OCI-LY1 (cell line): ENCODE results near the gene TMEM11.

Experiments
- H2AFZ ChIP-seq: fragments of 200-600 bp; sonication (generic), shearing (Covaris generic); 2 replicates; pipeline ENCODE4 v1.6.0; 2014; ENCODE audit warnings: antibody characterized with exemption, mild to moderate bottlenecking, low read length
- H3F3A ChIP-seq: fragments of 200-600 bp; sonication (generic), shearing (Covaris generic); 2 replicates; pipeline ENCODE4 v1.6.0; 2014; ENCODE audit warnings: mild to moderate bottlenecking, antibody characterized with exemption, low read length, moderate library complexity; ENCODE audit not compliant: insufficient read depth
- H3K27ac ChIP-seq: fragments of 200-600 bp; sonication (generic); 2 replicates; pipeline ENCODE4 v1.5.1; 2014; ENCODE audit warnings: low read length, mixed run types, mild to moderate bottlenecking, low read depth; ENCODE audit not compliant: poor library complexity, severe bottlenecking
- H3K27me3 ChIP-seq: fragments of 200-600 bp; sonication (generic); 2 replicates; pipeline ENCODE4 v1.6.0; 2014; ENCODE audit warnings: antibody characterized with exemption, mild to moderate bottlenecking, low read length, moderate library complexity; ENCODE audit not compliant: insufficient read depth
- H3K36me3 ChIP-seq: fragments of 200-600 bp; sonication (generic); 2 replicates; pipeline ENCODE4 v1.6.1; 2014; ENCODE audit warnings: mild to moderate bottlenecking, antibody characterized with exemption, low read length, moderate library complexity, mixed read lengths; ENCODE audit not compliant: insufficient read depth
- H3K4me1 ChIP-seq: fragments of 200-600 bp; sonication (generic); 2 replicates; pipeline ENCODE4 v1.5.1; 2014; ENCODE audit warnings: mild to moderate bottlenecking, low read length, moderate library complexity; ENCODE audit not compliant: insufficient read depth, severe bottlenecking
- H3K4me2 ChIP-seq: fragments of 200-600 bp; sonication (generic), shearing (Covaris generic); 2 replicates; pipeline ENCODE4 v1.6.1; 2014; ENCODE audit warnings: low read length
- H3K4me3 ChIP-seq: fragments of 200-600 bp; sonication (generic); 2 replicates; pipeline ENCODE4 v1.5.1; 2014; ENCODE audit warnings: low read length, low read depth, mild to moderate bottlenecking, mixed read lengths; ENCODE audit not compliant: poor library complexity, severe bottlenecking
- H3K79me2 ChIP-seq: fragments of 200-600 bp; shearing (Covaris generic); 2 replicates; pipeline ENCODE4 v1.6.1; 2016; ENCODE audit warnings: mixed run types, low read length, mixed read lengths; ENCODE audit not compliant: insufficient read depth
- H3K9ac ChIP-seq: fragments of 200-600 bp; sonication (generic), shearing (Covaris generic); 2 replicates; pipeline ENCODE4 v1.6.1; 2014; ENCODE audit warnings: mild to moderate bottlenecking, low read length, mixed read lengths
- H3K9me2 ChIP-seq: fragments of 200-600 bp; sonication (generic), shearing (Covaris generic); 2 replicates; pipeline ENCODE4 v1.6.1; 2014; ENCODE audit warnings: low read depth, mild to moderate bottlenecking, low read length, mixed read lengths
- H3K9me3 ChIP-seq: fragments of 200-600 bp; shearing (Covaris generic); 2 replicates; pipeline ENCODE4 v1.6.1; 2014; ENCODE audit warnings: low read length, mixed read lengths
- H4K20me1 ChIP-seq: fragments of 200-600 bp; sonication (generic), shearing (Covaris generic); 2 replicates; pipeline ENCODE4 v1.6.0; 2016; ENCODE audit warnings: mild to moderate bottlenecking, low read length; ENCODE audit not compliant: insufficient read depth
- EZH2 ChIP-seq: fragments of 200-600 bp; sonication (generic), shearing (Covaris generic); IDR thresholded peaks from 2 replicates; pipeline ENCODE4 v1.8.0; 2017; ENCODE audit warnings: borderline replicate concordance, mixed run types, mild to moderate bottlenecking, antibody characterized with exemption, low read length, moderate library complexity, mixed read lengths
- TF ChIP-seq, protein P1 (sequence below): fragments of 200-600 bp; sonication (generic), shearing (Covaris generic); IDR thresholded peaks from 2 replicates; pipeline ENCODE4 v1.5.1; 2017; ENCODE audit warnings: mild to moderate bottlenecking, antibody characterized with exemption, low read length, moderate library complexity, mixed read lengths

The TMEM11 gene

DNA sequence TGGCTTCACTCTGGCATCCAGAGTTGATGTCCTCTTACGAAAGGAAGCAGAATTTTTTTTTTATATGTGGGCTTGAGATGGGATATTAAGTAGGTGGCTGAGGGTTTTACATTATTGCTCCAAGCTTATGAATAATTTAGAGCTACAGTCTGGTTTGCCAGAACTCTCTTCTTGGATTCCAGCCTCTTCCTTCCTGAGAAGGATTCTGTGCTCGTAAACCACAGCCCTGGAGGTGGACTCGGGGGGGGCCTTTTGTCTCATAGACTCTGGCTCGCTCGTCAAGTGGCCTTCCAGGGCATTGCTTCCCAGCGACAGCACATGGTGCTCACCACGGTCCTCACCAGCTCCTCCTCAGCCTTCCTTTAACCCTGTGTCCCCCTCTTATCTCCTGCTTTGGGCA, 43.2 kb downstream of the TMEM11 start:
- Histone ChIP-seq H3K27ac (no peak overlapping the region), H3K9me2 (no peaks in the 10 kb centered on the region), H3K27me3 (no peaks in the 10 kb centered on the region), H3F3A (no peaks in the 10 kb centered on the region), H3K4me2 (no peak overlapping the region), H3K4me3 (no peak overlapping the region), H3K9me3 (no peaks in the 10 kb centered on the region), H3K36me3 (peaks cover 4% of the 10 kb centered on the region; the same call in 1 of the 2 replicates), H3K4me1 (no peaks in the 10 kb centered on the region), H2AFZ (no peak overlapping the region), H3K9ac (no peak overlapping the region), H4K20me1 (no peaks in the 10 kb centered on the region), H3K79me2 (no peaks in the 10 kb centered on the region)
- TF ChIP-seq EZH2: no peak
- TF ChIP-seq, protein P1, sequence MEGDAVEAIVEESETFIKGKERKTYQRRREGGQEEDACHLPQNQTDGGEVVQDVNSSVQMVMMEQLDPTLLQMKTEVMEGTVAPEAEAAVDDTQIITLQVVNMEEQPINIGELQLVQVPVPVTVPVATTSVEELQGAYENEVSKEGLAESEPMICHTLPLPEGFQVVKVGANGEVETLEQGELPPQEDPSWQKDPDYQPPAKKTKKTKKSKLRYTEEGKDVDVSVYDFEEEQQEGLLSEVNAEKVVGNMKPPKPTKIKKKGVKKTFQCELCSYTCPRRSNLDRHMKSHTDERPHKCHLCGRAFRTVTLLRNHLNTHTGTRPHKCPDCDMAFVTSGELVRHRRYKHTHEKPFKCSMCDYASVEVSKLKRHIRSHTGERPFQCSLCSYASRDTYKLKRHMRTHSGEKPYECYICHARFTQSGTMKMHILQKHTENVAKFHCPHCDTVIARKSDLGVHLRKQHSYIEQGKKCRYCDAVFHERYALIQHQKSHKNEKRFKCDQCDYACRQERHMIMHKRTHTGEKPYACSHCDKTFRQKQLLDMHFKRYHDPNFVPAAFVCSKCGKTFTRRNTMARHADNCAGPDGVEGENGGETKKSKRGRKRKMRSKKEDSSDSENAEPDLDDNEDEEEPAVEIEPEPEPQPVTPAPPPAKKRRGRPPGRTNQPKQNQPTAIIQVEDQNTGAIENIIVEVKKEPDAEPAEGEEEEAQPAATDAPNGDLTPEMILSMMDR: no peak

DNA sequence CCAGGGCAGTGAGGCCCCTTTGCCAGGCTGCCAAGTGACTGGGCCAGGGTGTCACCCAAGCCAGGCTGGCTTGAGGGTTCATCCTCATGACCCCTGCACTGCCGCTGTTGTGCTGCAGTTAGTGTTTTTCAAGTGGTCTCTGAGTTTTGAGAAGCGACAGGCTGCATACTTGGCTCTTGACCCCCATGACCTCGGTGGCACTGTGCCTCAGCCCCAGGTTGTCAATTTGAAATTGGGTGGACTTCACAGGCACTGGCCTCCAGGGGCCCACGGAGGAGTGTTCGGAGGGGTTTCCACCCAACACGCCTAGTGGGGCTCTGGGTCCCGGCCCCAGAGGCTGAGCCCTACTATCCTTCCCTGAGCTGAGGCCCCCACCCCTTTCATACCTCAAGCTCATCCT, 44.5 kb downstream of the TMEM11 start:
- H3K4me2 ChIP-seq: no peak overlapping the region
- H3K27ac ChIP-seq: no peak overlapping the region
- no peaks in the 10 kb centered on the region for H3K27me3 ChIP-seq
- H2AFZ ChIP-seq: no peak overlapping the region
- TF ChIP-seq EZH2: no peak
- TF ChIP-seq, protein P1: no peak
- H3K9ac ChIP-seq: no peak overlapping the region
- H3K4me1 ChIP-seq: no peaks in the 10 kb centered on the region
- H3F3A ChIP-seq: no peaks in the 10 kb centered on the region
- H3K9me2 ChIP-seq: no peaks in the 10 kb centered on the region
- no peak overlapping the region for H3K4me3 ChIP-seq
- H3K36me3 ChIP-seq: peaks cover 4% of the 10 kb centered on the region; the same call in 1 of the 2 replicates
- H3K9me3 ChIP-seq: no peaks in the 10 kb centered on the region
- H3K79me2 ChIP-seq: no peaks in the 10 kb centered on the region
- no peaks in the 10 kb centered on the region for H4K20me1 ChIP-seq

DNA sequence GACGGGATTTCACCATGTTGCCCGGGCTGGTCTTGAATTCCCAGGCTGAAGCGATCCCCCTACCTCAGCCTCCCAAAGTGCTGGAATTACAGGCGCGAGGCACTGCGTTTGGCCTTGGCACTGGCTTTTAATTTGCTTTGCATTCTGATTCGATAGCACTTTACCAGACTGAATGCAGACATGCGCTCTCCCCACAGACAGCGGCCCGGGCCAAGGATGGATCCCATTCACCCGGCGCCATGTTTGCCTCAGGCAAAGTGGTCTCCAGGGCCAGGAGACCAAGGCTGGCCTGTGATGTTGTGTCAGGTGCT, 45.5 kb downstream of the TMEM11 start:
- no peaks in the 10 kb centered on the region for H3F3A ChIP-seq
- H3K36me3 ChIP-seq: peaks cover 4% of the 10 kb centered on the region; the same call in 1 of the 2 replicates
- no peak overlapping the region for H3K9ac ChIP-seq
- H3K27me3 ChIP-seq: no peaks in the 10 kb centered on the region
- H3K9me3 ChIP-seq: no peaks in the 10 kb centered on the region
- no peak for TF ChIP-seq EZH2
- TF ChIP-seq, protein P1: no peak
- no peak overlapping the region for H3K27ac ChIP-seq
- no peaks in the 10 kb centered on the region for H4K20me1 ChIP-seq
- H3K4me1 ChIP-seq: no peaks in the 10 kb centered on the region
- H3K9me2 ChIP-seq: no peaks in the 10 kb centered on the region
- no peak overlapping the region for H3K4me3 ChIP-seq
- H3K79me2 ChIP-seq: no peaks in the 10 kb centered on the region
- no peak overlapping the region for H3K4me2 ChIP-seq
- no peak overlapping the region for H2AFZ ChIP-seq
